Kidney epithelial cell (primary cell): ENCODE results near the gene STRBP. TPM values are rescaled to one million over a fixed set of nuclear protein-coding genes. Genes with fewer than 3 reads are reported as not detected.

ENCODE experiments used
- DNase-seq: peaks from one replicate; pipeline ENCODE4 v3.0.0-alpha.2; 2010; ENCODE audit warnings: low read depth
- H3K27me3 ChIP-seq: 2 replicates; pipeline ENCODE4 v1.6.0; 2011; ENCODE audit warnings: low read length; ENCODE audit not compliant: control insufficient read depth, insufficient read depth
- H3K36me3 ChIP-seq: 2 replicates; pipeline ENCODE4 v1.5.1; 2011; ENCODE audit warnings: low read length; ENCODE audit not compliant: control insufficient read depth, insufficient read depth
- H3K4me3 ChIP-seq: 2 replicates; pipeline ENCODE4 v1.5.1; 2011; ENCODE audit warnings: low read depth, mild to moderate bottlenecking, control low read depth, low read length
- CTCF ChIP-seq: IDR thresholded peaks from 2 replicates; pipeline ENCODE4 v1.5.1; 2011; ENCODE audit warnings: mild to moderate bottlenecking, moderate library complexity, low read length, control low read depth, inconsistent platforms; ENCODE audit not compliant: insufficient read depth, poor library complexity, severe bottlenecking
- total RNA-seq: library from RNA; depleted of rRNA; stranded (reverse); fragments of >200 nt; gene quantifications from 2 replicates; pipeline ENCODE4 v1.2.3, GENCODE V29; 2015

Gene STRBP
- total RNA-seq, 1 donor from 2014 or later, result 27.5 TPM

- no peak for TF ChIP-seq CTCF
- Histone ChIP-seq H3K36me3 (no peaks in the 10 kb centered on the region), H3K27me3 (no peaks in the 10 kb centered on the region), H3K4me3 (no peak overlapping the region)
- DNase-seq, result no peak
Observed at GRCh38 chr9:123260340-123260739, 8.0 kb downstream of the STRBP start.

GRCh38 chr9:123257276-123257675, 11.1 kb downstream of the STRBP start:
- no peak overlapping the region for H3K4me3 ChIP-seq
- H3K27me3 ChIP-seq, result no peaks in the 10 kb centered on the region
- no peak for DNase-seq
- no peaks in the 10 kb centered on the region for H3K36me3 ChIP-seq
- TF ChIP-seq CTCF, result no peak

- TF ChIP-seq CTCF, result no peak
- Histone ChIP-seq H3K4me3 (no peak overlapping the region), H3K36me3 (no peaks in the 10 kb centered on the region), H3K27me3 (no peaks in the 10 kb centered on the region)
- DNase-seq, result no peak
Observed at GRCh38 chr9:123255718-123256117, 12.7 kb downstream of the STRBP start.

- H3K27me3 ChIP-seq, result no peaks in the 10 kb centered on the region
- DNase-seq, result no peak
- no peaks in the 10 kb centered on the region for H3K36me3 ChIP-seq
- no peak for TF ChIP-seq CTCF
- no peak overlapping the region for H3K4me3 ChIP-seq
Observed at GRCh38 chr9:123253204-123253603, 15.2 kb downstream of the STRBP start.

- no peak for TF ChIP-seq CTCF
- no peak overlapping the region for H3K4me3 ChIP-seq
Observed at GRCh38 chr9:123251741-123252140, 16.6 kb downstream of the STRBP start.

GRCh38 chr9:123251324-123251723, 17.1 kb downstream of the STRBP start:
- H3K36me3 ChIP-seq, result no peaks in the 10 kb centered on the region
- DNase-seq, result no peak
- H3K27me3 ChIP-seq, result no peaks in the 10 kb centered on the region
- H3K4me3 ChIP-seq, result no peak overlapping the region
- TF ChIP-seq CTCF, result no peak

More at GRCh38 chr9:123251741-123252140, 16.6 kb downstream of the STRBP start:
- no peaks in the 10 kb centered on the region for H3K36me3 ChIP-seq
- DNase-seq, result no peak
- no peaks in the 10 kb centered on the region for H3K27me3 ChIP-seq
